ENCODE measurements around the gene SNORC.

DNA sequence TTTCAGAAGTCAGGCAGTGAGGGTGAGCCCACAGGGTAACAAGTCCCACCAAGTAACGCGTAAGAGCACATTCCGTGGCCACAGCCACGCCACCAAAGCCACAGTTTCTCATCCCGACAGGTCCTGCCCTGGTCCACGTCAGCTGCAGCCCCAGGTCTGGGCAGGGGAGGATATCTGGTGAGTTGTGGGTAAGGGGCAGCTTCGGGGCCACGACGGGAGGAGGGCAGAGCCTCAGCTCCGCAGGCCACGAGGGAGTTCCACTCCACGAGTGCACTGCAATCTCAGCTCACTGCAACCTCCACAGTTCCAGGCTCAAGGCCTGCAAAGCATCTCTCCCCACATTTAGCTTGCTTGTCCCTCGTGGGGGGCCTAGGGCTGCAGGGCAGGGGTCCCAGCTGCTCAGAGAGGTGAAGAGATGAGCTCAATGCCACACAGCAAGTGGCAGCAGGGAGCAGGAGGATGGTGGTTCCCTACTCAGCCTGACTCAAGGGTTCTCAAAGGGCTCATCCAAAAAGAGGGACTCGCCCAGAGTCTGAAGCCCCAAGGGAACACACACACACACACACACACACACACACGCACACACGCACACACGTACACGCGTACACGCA is 12.5 kb downstream of the SNORC start:
- TF ChIP-seq, protein P1, sequence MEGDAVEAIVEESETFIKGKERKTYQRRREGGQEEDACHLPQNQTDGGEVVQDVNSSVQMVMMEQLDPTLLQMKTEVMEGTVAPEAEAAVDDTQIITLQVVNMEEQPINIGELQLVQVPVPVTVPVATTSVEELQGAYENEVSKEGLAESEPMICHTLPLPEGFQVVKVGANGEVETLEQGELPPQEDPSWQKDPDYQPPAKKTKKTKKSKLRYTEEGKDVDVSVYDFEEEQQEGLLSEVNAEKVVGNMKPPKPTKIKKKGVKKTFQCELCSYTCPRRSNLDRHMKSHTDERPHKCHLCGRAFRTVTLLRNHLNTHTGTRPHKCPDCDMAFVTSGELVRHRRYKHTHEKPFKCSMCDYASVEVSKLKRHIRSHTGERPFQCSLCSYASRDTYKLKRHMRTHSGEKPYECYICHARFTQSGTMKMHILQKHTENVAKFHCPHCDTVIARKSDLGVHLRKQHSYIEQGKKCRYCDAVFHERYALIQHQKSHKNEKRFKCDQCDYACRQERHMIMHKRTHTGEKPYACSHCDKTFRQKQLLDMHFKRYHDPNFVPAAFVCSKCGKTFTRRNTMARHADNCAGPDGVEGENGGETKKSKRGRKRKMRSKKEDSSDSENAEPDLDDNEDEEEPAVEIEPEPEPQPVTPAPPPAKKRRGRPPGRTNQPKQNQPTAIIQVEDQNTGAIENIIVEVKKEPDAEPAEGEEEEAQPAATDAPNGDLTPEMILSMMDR (IDR thresholded peaks at IDR 0.05): no peak
- no peak for TF ChIP-seq NFYB (CRISPR knock-in tag; conservative IDR thresholded peaks at IDR 0.05; ENCODE audit: low read depth)
- TF ChIP-seq ATF1 (CRISPR knock-in tag; IDR thresholded peaks at IDR 0.05): no peak
- TF ChIP-seq TEAD4 (CRISPR knock-in tag; IDR thresholded peaks at IDR 0.05): no peak
- TF ChIP-seq SP1 (CRISPR knock-in tag; conservative IDR thresholded peaks at IDR 0.05): no peak
- no peak for TF ChIP-seq GRHL2 (CRISPR knock-in tag; IDR thresholded peaks at IDR 0.05; ENCODE audit: insufficient replicate concordance, severe bottlenecking)
- TF ChIP-seq ZNF121 (CRISPR knock-in tag; IDR thresholded peaks at IDR 0.05): no peak
- TF ChIP-seq NR1H2 (CRISPR knock-in tag; IDR thresholded peaks at IDR 0.05): no peak
- TF ChIP-seq, protein P2, sequence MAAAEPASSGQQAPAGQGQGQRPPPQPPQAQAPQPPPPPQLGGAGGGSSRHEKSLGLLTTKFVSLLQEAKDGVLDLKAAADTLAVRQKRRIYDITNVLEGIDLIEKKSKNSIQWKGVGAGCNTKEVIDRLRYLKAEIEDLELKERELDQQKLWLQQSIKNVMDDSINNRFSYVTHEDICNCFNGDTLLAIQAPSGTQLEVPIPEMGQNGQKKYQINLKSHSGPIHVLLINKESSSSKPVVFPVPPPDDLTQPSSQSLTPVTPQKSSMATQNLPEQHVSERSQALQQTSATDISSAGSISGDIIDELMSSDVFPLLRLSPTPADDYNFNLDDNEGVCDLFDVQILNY (CRISPR knock-in tag; IDR thresholded peaks at IDR 0.05): no peak
- no peak for TF ChIP-seq ZNF219 (CRISPR knock-in tag; IDR thresholded peaks at IDR 0.05; ENCODE audit: borderline replicate concordance)
- TF ChIP-seq CREB1 (CRISPR knock-in tag; IDR thresholded peaks at IDR 0.05): no peak
- TF ChIP-seq GABPB1 (CRISPR knock-in tag; IDR thresholded peaks at IDR 0.05): no peak
